Hepatocyte (in vitro differentiated cells): Measurements from ENCODE around the gene HNRNPF.

Experiments
- EZH2 ChIP-seq: fragments of 200-600 bp; sonication (generic); IDR thresholded peaks from 2 replicates; pipeline ENCODE4 v1.6.1; 2016; ENCODE audit warnings: antibody characterized with exemption, mild to moderate bottlenecking, borderline replicate concordance
- EZH2phosphoT487 ChIP-seq: fragments of 200-600 bp; sonication (generic); IDR thresholded peaks from one replicate; pipeline ENCODE4 v1.6.1; 2018; ENCODE audit warnings: antibody characterized with exemption, mild to moderate bottlenecking, low read depth, moderate library complexity; ENCODE audit not compliant: unreplicated experiment, severe bottlenecking
- TF ChIP-seq, protein P1 (sequence below): fragments of 200-600 bp; sonication (generic); IDR thresholded peaks from 2 replicates; pipeline ENCODE4 v1.5.1; 2016; ENCODE audit warnings: antibody characterized with exemption, mild to moderate bottlenecking; ENCODE audit not compliant: poor library complexity

DNA sequence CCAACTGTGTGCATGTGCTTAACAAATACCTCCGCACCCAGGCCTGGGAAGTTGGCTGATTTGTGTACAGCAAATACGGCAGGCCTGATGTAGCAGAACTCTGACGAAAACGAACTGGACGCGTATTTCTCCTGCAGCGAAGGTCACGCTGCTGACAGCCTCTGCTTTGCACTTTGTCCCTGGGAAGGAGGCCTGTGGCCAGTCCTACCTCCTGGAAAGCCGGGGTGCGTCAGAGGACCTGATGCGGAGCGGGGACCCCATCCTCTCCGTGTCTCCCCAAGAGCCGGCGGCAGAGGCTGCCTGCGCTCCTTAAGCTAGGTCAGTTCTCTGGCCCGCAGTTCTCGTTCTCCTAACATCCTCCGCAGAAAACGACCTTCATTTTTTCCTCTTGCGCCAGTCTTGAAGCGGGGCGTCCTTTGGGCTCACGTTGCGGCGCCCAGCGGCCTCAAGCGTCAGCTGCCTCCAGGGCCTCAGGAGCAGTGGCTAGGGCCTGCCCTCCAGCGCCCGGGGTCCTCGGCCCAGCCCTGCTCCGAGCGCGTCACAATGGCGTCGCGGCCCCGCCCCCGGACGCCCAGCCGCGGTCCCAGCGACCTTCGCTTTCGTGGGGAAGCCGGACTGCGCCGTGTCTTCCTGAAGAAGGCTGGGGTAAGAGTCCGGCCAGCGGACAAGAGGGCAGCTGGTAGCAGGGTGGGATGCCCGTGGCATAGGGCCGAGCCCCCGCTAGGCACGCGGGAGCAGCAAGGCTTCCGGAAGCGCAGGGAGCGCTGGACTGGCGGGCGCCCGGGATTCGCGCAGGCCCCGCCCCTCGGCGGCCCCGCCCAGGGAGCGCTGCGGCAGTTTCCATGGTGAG, 27.5 kb upstream of the HNRNPF start, which contains the start of gene ZNF487:
- TF ChIP-seq, protein P1, sequence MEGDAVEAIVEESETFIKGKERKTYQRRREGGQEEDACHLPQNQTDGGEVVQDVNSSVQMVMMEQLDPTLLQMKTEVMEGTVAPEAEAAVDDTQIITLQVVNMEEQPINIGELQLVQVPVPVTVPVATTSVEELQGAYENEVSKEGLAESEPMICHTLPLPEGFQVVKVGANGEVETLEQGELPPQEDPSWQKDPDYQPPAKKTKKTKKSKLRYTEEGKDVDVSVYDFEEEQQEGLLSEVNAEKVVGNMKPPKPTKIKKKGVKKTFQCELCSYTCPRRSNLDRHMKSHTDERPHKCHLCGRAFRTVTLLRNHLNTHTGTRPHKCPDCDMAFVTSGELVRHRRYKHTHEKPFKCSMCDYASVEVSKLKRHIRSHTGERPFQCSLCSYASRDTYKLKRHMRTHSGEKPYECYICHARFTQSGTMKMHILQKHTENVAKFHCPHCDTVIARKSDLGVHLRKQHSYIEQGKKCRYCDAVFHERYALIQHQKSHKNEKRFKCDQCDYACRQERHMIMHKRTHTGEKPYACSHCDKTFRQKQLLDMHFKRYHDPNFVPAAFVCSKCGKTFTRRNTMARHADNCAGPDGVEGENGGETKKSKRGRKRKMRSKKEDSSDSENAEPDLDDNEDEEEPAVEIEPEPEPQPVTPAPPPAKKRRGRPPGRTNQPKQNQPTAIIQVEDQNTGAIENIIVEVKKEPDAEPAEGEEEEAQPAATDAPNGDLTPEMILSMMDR = peak; percentile 23
- TF ChIP-seq EZH2 (no peak), EZH2phosphoT487 (no peak)
